Cortex of kidney (tissue), 1 donor: ENCODE results near the gene ZNF512.
"Not testable (repeated sequence)": the region's sequence is repeated elsewhere in the genome, so short reads cannot be mapped to it uniquely, and the experiment has no call there.

Experiments
- DNase-seq: peaks from one replicate; lab custom pipeline; 2025; lab: John Stamatoyannopoulos, UW

ZNF512 gene

DNA sequence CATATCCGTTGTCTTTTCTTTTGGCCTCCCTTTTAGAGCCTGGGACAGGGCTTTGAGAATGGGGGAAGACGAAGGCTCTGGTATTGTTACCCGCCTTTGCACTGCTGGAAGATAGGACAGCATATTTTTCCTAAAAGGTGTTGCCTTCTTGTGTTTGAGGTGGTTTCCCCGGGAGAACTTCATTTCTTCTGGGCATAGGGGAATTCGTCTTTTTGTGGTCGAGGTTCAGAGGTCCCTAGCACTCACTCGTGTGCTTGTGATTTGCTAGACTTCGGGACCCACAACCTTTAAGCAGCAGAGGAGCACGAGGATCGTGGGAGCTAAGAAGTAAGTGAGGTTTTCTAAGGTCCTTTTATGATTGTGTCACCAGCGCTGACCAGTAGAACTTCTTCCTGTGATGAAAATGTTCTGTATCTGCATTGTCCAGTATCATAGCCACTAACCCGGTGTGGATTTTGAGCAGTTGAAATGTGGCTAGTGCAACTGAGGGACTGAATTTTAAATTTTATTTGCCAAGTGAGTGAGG is 611 bp downstream of the ZNF512 start:
- DNase-seq: no peak

DNA sequence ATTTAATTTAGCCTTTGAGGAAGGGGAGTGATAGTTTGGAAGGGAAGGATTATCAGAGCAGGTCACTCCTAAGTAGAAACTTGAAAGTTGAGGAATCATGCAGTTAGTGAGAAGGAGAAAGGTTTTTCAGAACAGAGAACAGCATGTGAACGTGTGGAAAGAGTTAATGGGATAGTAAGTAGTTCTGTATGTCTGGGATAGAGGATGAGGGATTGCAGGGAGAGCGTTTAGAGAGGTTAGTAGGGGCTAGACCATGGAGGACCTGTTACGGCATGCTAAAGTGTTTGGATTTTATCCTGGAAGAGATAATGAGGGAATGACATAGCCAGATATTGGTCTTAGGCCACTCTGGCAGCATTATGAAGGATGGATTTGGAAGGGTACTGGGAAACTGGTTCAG is 1.8 kb downstream of the ZNF512 start:
- no peak for DNase-seq

- no peak for DNase-seq
These were observed 4.2 kb downstream of the ZNF512 start for GRCh38 chr2:27587025-27587424.

DNA sequence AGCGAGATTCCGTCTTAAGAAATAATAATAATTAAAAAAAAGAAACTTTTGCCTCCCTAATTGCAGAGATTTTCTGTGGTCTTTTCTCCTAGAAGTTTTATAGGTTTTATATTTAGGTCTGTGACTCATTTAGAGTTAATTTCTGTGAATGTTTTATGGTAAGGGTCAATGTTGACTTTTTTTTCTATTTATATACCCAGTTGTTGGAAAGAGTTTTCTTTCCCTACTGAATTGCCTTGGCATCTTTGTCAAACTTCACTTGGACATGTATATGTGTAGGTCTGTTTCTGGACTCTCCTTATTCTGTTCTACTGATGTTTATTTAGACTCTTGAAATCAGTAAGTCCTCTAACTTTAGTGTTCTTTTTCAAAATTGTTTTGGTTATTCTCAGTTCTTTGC is 5.5 kb downstream of the ZNF512 start:
- no peak for DNase-seq

DNA sequence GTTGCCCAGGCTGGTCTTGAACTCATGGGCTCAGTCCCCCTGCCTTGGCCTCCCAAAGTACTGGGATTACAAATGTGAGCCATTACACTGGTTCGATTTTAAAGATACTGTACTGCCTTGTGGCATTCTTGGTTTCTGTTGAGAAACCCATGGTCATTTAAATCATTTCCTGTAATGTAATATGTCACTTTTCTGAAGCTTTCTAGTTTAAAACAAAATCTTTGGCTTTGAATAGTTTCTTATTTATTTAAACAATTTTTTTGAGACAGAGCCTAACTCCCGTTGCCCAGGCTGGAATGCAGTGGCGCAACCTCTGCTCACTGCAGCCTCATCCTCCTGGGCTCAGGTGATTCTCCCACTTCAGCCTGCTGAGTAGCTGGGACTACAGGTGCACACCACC is 8.9 kb downstream of the ZNF512 start:
- no peak for DNase-seq

DNA sequence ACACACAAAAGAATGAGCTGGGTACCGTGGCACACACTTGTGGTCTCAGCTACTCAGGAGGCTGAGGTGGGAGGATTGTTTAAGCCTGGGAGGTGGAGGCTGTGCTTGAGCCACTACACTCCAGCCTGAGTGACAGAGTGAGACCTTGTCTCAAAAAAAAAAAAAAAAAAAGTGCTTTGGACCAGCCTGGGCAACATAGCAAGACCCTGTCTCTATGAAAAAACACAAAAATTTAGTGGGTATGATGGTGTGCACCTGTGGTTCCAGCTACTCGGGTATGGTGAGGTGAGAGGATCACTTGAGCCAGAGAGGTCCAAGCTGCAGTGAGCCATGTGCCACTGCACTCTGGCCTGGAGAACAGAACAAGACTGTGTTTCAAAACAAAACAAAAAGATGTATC is 10.4 kb downstream of the ZNF512 start:
- no peak for DNase-seq

GRCh38 chr2:27594020-27594703 is 11.3 kb downstream of the ZNF512 start:
- not testable (repeated sequence) for DNase-seq

DNA sequence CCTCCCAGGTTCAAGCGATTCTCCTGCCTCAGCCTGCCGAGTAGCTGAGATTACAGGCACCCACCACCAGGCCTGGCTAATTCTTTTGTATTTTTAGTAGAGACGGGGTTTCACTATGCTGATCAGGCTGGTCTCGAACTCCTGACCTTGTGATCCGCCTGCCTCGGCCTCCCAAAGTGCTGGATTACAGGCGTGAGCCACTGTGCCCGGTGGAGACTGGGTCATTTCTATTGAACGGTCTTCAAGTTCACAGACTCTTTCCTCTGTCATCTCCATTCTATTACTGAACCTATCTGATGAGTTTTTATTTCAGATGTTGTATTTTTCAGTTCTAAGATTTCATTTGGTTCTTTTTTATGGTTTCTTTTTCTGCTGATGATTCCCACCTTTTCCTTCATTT is 12.6 kb downstream of the ZNF512 start:
- DNase-seq: not testable (repeated sequence)

DNA sequence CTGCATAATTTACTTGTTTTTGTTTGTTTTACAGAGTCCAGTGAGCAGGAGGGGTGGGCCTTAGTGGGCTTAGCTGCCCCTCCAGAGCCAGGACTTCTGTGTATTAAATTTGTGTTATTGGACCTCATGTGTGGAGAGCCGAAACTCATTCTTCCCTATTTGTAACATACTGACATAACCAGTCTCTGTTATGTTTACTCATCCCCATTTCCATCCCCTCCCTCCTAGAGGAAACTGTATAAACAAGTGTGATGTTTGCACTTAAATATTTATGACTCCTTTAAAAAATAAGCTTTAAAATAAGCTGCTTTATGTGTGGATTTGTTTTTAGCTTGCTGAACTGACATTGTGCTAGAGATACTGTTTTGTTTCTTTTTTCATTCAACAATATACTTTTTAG is 13.8 kb downstream of the ZNF512 start:
- DNase-seq: no peak

DNA sequence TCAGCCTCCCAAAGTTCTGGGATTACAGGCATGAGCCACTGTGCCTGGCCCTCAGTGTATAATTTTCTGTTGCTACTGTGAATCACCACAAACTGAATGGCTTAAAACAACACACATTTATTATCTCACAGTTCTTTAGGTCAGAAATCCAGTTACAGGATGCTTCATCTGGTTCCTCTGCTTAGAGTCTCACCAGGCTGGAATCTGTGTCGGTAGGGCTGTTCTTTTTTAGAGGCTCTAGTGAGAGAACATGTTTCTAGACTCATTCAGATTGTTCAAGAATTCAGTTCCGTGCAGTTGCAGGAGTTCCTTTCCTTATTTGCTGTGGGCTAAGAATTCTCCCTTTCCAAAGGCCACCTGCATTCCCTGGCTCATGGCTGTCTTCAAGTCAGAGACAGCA is 23.8 kb downstream of the ZNF512 start:
- no peak for DNase-seq

DNA sequence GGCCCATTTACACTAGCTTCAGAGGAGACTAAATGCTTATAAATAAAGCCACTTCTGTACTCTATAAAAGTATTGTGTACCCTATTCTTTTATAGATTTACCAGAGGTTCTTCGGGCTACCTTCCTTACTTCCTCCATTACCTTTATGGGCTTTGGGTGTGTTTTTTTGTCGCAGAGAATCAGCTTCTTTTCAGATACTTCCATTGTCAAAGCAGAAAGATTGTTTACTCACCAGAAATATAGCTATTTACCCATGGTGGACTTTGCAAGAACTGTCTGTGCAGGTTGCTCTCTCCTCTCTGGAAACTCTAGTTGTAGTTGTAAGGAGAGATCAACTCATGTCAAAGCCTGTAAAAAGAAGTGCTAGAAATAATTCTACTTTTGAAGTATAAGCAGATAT is 31.1 kb downstream of the ZNF512 start:
- no peak for DNase-seq

- DNase-seq: no peak
These were observed 32.5 kb downstream of the ZNF512 start for GRCh38 chr2:27615316-27615715.

GRCh38 chr2:27621524-27621923 is 38.7 kb downstream of the ZNF512 start:
- DNase-seq: no peak

GRCh38 chr2:27622921-27623384 is 40.1 kb downstream of the ZNF512 start:
- no peak for DNase-seq

DNA sequence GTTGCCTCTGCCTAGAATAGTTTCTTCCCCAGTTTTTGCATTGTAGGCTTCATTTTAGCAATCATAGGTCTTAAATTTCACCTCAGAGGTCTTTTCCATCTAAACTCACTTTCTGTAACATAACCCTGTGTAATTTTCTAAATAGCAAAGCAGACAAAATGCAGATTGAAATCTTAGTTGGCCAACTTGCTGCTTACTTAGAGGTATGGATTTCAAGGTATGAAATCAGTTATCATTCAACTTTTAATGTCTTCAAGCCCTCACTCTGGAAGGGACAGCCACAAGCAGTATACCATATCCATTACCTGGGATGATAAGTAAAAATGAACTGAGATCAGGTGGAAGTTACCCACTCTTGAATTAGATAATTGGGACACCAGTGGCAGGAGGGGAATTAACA is 42.1 kb downstream of the ZNF512 start:
- no peak for DNase-seq

- not testable (repeated sequence) for DNase-seq
These were observed 43.5 kb downstream of the ZNF512 start for GRCh38 chr2:27626323-27626722.

GRCh38 chr2:27626921-27627320 is 44.1 kb downstream of the ZNF512 start:
- not testable (repeated sequence) for DNase-seq

DNA sequence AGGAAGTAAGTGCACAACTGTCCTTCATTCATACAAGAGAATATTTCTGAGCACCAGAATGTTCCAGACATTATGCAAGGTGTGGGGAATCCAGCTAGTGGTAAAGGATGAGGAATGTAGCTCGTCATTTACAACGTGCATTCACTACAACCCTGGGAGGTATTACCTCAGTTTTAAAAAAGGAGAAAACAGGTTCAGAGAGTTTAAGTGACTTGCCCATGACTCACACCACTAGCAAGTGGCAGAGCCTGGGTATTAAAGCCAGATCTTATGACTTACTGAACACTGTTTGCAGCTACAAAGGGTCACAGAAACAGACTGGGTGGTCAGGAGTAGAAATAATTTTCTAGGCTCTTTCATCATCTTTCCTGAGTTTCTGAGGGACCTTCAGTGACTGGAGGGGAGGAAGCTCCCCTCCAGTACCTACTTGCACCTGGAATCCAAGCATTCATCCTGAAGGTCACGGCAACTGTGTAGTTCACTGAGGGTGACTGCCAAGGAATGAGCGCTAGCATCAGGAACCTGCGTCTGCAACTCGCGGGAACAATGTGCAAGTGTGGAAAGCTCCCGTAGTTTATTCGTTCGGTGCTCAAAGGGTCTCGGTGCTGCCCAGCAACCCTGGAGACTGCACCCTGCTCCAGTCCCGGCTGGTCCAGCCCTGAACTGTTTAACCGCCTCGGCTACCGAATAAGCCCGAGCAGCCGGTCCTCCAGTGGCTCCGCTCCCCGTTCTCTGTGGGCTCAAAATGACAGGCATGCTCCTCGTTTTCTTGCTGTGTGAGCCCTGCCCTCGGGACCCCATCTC is 45.3 kb downstream of the ZNF512 start:
- no peak for DNase-seq

DNA sequence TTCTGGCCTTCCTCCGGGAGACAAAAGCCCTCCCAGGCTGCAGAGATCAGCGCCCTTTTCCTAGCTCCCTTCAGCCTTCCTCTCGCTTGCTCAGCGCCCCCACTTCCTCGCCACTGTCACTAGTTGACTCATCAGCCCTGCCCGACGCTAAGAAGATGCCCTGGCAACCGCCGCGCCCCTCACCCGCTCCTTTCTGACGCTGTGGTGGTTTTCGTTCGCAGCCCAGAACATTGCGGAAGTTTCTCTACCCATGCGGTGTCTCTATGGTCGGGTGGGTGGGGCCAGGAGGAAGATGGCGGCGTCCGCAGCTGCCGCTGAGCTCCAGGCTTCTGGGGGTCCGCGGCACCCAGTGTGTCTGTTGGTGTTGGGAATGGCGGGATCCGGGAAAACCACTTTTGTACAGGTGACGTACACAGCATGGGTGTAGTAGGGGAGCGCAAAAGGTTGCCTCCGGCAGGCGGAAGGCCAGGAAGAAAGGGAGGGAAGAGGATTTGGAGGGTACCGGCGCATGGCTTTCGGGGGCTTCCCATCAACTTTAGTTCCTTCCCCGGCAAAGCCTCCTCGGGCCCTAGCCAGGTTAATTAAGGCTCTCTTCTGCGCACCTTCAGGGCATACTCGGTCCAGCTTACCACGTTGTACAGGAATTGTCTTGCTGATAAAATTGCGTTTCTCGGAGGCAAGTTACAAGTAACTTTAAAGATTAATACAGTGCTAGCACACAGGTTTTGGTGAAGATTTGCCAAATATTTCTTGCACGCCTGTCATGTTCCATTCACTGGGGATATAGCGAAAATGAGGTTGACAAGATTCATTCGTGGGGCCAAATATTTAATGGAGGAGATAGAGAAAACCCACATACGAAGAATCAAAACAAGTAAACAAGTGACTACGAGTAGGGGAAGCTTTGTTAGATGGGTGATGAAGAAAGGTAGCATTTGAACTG is 46.2 kb downstream of the ZNF512 start, which contains the start of the genes CCDC121 and GPN1:
TSS of gene CCDC121 (minus strand) at position 246 of the 943 bp plus-strand sequence. CDS start 1,213 bp downstream, outside the sequence.
TSS of gene GPN1 (plus strand) at position 284 of the 943 bp plus-strand sequence. CDS start at position 293, 9 bp downstream.
- no peak for DNase-seq

- not testable (repeated sequence) for DNase-seq
These were observed 47.4 kb downstream of the ZNF512 start for GRCh38 chr2:27630257-27630656.

- no peak for DNase-seq
These were observed 51.4 kb downstream of the ZNF512 start for GRCh38 chr2:27634291-27634690.

DNA sequence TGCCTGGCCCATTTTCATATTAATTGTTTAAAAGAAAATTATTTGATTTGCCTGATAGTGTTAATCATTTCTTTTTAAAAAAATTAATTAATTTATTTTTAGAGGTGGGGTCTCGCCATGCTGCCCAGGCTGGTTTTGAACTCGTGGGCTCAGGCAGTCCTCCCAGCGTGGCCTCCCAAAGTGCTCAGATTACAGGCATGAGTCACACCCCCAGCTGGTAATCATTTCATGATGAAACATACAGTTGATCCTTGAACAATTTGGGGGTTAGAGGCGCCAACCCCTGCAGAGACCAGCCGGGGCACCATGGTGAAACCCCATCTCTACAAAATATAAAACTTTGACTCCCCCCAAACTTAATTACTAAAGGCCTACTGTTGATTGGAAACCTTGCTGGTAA is 53.9 kb downstream of the ZNF512 start:
- DNase-seq: no peak
